ENCODE results near the gene SUPV3L1. TPM values are rescaled to one million over a fixed set of nuclear protein-coding genes. Genes with fewer than 3 reads are reported as not detected.

Gene SUPV3L1
- total RNA-seq, 1 experiment from 2014 or later, result 117 TPM

DNA sequence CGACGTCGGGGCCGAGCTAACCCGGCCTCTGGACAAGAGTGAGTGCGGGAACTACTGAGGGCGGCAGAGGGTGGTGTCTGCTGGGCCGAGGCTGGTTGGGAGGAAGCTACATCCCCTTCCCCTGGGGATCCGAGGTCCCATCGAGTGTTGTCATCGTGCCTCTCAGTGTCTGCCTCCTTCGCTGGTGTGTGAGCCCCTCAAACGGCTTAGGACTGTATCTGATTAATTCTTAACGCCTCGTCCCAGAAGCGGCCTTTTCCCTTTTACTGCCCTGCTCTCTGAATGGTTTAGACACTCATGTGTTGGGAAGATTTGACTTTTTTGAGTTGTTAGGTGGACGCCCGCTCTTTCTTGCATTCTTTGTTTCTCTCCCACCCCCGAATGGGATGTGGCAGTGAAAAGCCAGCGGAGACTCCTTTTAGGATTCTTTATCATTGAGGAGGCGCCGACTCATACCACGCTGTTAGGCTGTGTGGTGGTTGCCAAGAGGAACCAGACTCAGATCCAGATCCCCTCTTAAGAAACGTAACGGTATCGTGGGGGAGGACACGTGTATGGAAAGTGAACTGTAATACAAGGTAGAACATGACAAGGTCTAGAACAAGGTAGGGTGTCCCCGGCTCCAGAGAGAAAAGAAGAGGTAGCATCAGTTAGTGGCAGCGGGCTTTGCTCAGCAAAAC, 631 bp downstream of the SUPV3L1 start:
- Histone ChIP-seq H3F3A (ENCODE audit: low read length, unreplicated experiment) (peaks cover 5% of the 10 kb centered on the region), H3K4me3 (ENCODE audit: low read length) (peak overlapping the region; percentile 83), H3K9ac (ENCODE audit: low read length) (peak overlapping the region; percentile 93), H3K79me2 (ENCODE audit: low read length) (peaks cover 56% of the 10 kb centered on the region), H2AFZ (ENCODE audit: low read length) (peak overlapping the region; percentile 84), H3K9me3 (ENCODE audit: low read length) (no peaks in the 10 kb centered on the region), H3K4me2 (ENCODE audit: low read length) (peak overlapping the region; percentile 83), H4K20me1 (ENCODE audit: low read length) (peaks cover 25% of the 10 kb centered on the region), H3K9me2 (replicated peaks; ENCODE audit: low read length) (no peaks in the 10 kb centered on the region), H3K27me3 (ENCODE audit: low read length) (no peaks in the 10 kb centered on the region), H3K4me1 (ENCODE audit: insufficient read depth, low read length) (peaks cover 23% of the 10 kb centered on the region), H3K36me3 (ENCODE audit: low read depth, low read length) (peaks cover 24% of the 10 kb centered on the region; the same call in 1 of the 2 replicates), H3K27ac (ENCODE audit: low read length) (peak overlapping the region; percentile 75)
- DNase-seq, result peak; percentile 29
- TF ChIP-seq EZH2 (IDR thresholded peaks at IDR 0.05; ENCODE audit: low read length, unreplicated experiment), result no peak
- TF ChIP-seq EZH2phosphoT487 (IDR thresholded peaks at IDR 0.05; ENCODE audit: borderline replicate concordance, low read length), result no peak
- no peak for TF ChIP-seq CTCF (conservative IDR thresholded peaks at IDR 0.05; ENCODE audit: low read depth, low read length)
- BruUV-seq (replicated peaks), result TSS peak; percentile 51
- ChIA-PET CTCF (no interaction called here), POLR2A (ENCODE audit: unreplicated experiment) (no interaction called here)
- ATAC-seq, result peak; percentile 16
- intact Hi-C loops (cut with micrococcal nuclease), result loop anchor here (2.0 kb wide), 2 partner anchors 42 to 56 kb away; partner anchors contain the start of gene VPS26A

DNA sequence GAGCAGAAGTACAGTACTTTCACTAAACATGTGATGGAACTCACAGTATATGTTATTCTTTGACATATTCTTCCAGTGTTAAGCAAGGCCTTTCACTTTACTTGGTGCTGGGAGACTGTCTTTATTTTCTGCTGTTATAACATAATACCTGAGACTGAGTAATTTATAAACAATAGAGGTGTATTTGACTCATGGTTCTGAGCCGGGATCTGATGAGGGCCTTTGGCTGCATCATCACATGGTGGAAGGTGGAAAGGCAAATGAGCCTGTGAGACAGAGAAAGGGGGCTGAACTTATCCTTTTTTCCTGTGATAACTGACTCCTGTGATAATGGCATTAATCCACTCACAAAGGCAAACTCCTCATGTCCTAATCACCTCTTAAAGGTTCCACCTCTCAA, 1.4 kb downstream of the SUPV3L1 start:
- ATAC-seq, result no peak
- Histone ChIP-seq H3K4me3 (ENCODE audit: low read length) (peak overlapping the region; percentile 83), H3F3A (ENCODE audit: low read length, unreplicated experiment) (peaks cover 5% of the 10 kb centered on the region), H2AFZ (ENCODE audit: low read length) (no peak overlapping the region), H3K9me2 (replicated peaks; ENCODE audit: low read length) (no peaks in the 10 kb centered on the region), H3K9ac (ENCODE audit: low read length) (peak overlapping the region; percentile 93), H3K36me3 (ENCODE audit: low read depth, low read length) (peaks cover 32% of the 10 kb centered on the region; the same call in 1 of the 2 replicates), H3K27ac (ENCODE audit: low read length) (no peak overlapping the region), H3K9me3 (ENCODE audit: low read length) (no peaks in the 10 kb centered on the region), H3K27me3 (ENCODE audit: low read length) (no peaks in the 10 kb centered on the region), H4K20me1 (ENCODE audit: low read length) (peaks cover 25% of the 10 kb centered on the region), H3K4me1 (ENCODE audit: insufficient read depth, low read length) (peaks cover 23% of the 10 kb centered on the region), H3K79me2 (ENCODE audit: low read length) (peaks cover 64% of the 10 kb centered on the region), H3K4me2 (ENCODE audit: low read length) (peak overlapping the region; percentile 83)
- ChIA-PET CTCF (no interaction called here), POLR2A (ENCODE audit: unreplicated experiment) (no interaction called here)
- intact Hi-C loops (cut with micrococcal nuclease), result loop anchor here (2.0 kb wide), 2 partner anchors 41 to 57 kb away; partner anchors contain the start of gene VPS26A
- BruUV-seq (replicated peaks), result no TSS peak
- DNase-seq, result no peak
- no peak for TF ChIP-seq EZH2phosphoT487 (IDR thresholded peaks at IDR 0.05; ENCODE audit: borderline replicate concordance, low read length)
- TF ChIP-seq EZH2 (IDR thresholded peaks at IDR 0.05; ENCODE audit: low read length, unreplicated experiment), result no peak
- TF ChIP-seq CTCF (conservative IDR thresholded peaks at IDR 0.05; ENCODE audit: low read depth, low read length), result no peak

DNA sequence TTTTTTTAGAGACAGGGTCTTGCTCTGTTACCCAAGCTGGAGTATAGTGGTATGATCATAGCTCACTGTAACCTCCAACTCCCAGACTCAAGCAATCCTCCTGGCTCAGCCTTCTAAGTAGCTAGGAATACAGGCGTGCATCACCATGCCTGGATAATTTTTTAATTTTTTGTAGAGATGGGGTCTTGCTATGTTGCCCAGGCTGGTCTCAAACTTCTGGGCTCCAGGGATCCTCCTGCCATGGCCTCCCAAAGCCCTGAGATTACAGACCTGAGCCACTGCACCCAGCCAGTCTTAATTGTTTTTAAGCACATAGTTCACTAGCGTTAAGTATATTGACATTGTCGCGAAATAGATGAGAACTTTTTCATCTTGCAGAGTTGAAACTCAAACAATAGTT, 2.0 kb downstream of the SUPV3L1 start:
- Histone ChIP-seq H3K4me3 (ENCODE audit: low read length) (no peak overlapping the region), H3K27me3 (ENCODE audit: low read length) (no peaks in the 10 kb centered on the region), H3K36me3 (ENCODE audit: low read depth, low read length) (peaks cover 37% of the 10 kb centered on the region), H3K4me2 (ENCODE audit: low read length) (peak overlapping the region; percentile 10; the same call in 1 of the 2 replicates), H2AFZ (ENCODE audit: low read length) (no peak overlapping the region), H3K9me2 (replicated peaks; ENCODE audit: low read length) (no peaks in the 10 kb centered on the region), H3K79me2 (ENCODE audit: low read length) (peaks cover 69% of the 10 kb centered on the region), H3K9ac (ENCODE audit: low read length) (no peak overlapping the region), H3K4me1 (ENCODE audit: insufficient read depth, low read length) (peaks cover 23% of the 10 kb centered on the region), H3K27ac (ENCODE audit: low read length) (no peak overlapping the region), H3K9me3 (ENCODE audit: low read length) (no peaks in the 10 kb centered on the region), H3F3A (ENCODE audit: low read length, unreplicated experiment) (peaks cover 5% of the 10 kb centered on the region), H4K20me1 (ENCODE audit: low read length) (peaks cover 25% of the 10 kb centered on the region)
- ChIA-PET POLR2A (ENCODE audit: unreplicated experiment) (no interaction called here), CTCF (no interaction called here)
- TF ChIP-seq CTCF (conservative IDR thresholded peaks at IDR 0.05; ENCODE audit: low read depth, low read length), result no peak
- no peak for TF ChIP-seq EZH2 (IDR thresholded peaks at IDR 0.05; ENCODE audit: low read length, unreplicated experiment)
- TF ChIP-seq EZH2phosphoT487 (IDR thresholded peaks at IDR 0.05; ENCODE audit: borderline replicate concordance, low read length), result no peak
- BruUV-seq (replicated peaks), result no TSS peak
- ATAC-seq (no peak), DNase-seq (no peak)
- intact Hi-C loops (cut with micrococcal nuclease), result no loop called here

Measured in PC-3 (cell line).